NB4 (cell line): ENCODE data around the gene LGALS3BP.
"Not testable (repeated sequence)": the region's sequence is repeated elsewhere in the genome, so short reads cannot be mapped to it uniquely, and the experiment has no call there.

Source experiments
- DNase-seq: peaks from one replicate; pipeline ENCODE4 v3.0.0; 2010; ENCODE audit warnings: low read depth
- H3K4me3 ChIP-seq: one replicate; pipeline ENCODE4 v1.5.1; 2011; ENCODE audit warnings: mild to moderate bottlenecking, low read depth, low read length, moderate library complexity
- MYC ChIP-seq: IDR thresholded peaks from 2 replicates; pipeline ENCODE4 v1.6.1; 2011; ENCODE audit warnings: low read depth, low read length
- POLR2A ChIP-seq: IDR thresholded peaks from 2 replicates; pipeline ENCODE4 v1.6.1; 2011; ENCODE audit warnings: mild to moderate bottlenecking; ENCODE audit not compliant: insufficient read length; ENCODE audit errors: extremely low read depth
- TF ChIP-seq, protein P1 (sequence below): IDR thresholded peaks from one replicate; pipeline ENCODE4 v1.5.1; 2012; ENCODE audit warnings: low read depth, low read length
- TF ChIP-seq, protein P2 (sequence below): IDR thresholded peaks from 2 replicates; pipeline ENCODE4 v1.6.1; 2011; ENCODE audit warnings: low read depth, low read length

The LGALS3BP gene

DNA sequence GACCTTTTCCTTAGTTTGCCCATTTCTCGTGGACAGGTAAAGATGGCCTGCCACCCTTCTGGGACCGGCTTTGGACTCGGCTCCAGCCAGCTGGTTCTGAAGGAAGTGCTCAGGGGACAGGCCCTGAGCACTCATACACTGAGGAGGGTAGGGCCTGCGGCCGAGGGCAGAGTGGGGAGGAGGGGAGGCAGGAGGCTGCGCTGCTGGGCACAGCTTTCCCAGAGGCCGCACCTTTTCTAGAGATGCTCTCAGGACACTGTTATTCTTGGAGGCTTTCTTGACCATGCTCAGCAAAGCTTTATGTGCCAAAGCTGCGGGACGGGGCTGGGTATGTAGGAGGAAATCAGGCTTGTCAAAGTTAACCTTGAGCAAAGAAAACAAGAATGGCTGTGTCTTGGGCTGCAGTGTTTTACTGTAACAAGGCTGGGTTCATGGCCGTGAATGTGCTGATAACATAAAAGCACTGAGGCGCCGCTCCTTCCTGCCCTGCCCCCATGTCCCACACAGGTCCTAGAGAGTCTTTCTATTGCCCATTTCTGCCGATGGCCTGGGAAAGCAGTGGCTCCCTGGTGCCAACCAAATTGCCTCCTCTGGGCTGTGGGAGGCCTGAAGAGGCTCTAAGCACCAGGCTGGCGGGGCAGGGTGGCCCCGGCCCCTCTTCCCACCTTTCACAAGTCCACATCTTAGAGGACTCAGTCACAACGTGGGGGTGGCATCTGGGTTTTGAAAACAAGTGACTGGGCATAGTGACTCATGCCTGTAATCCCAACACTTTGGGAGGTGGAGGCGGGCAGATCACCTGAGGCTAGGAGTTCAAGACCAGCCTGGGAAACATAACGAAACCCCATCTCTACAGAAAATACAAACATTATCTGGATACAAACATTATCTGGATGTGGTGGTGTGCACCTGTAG is 32.2 kb downstream of the LGALS3BP start:
- TF ChIP-seq, protein P1, sequence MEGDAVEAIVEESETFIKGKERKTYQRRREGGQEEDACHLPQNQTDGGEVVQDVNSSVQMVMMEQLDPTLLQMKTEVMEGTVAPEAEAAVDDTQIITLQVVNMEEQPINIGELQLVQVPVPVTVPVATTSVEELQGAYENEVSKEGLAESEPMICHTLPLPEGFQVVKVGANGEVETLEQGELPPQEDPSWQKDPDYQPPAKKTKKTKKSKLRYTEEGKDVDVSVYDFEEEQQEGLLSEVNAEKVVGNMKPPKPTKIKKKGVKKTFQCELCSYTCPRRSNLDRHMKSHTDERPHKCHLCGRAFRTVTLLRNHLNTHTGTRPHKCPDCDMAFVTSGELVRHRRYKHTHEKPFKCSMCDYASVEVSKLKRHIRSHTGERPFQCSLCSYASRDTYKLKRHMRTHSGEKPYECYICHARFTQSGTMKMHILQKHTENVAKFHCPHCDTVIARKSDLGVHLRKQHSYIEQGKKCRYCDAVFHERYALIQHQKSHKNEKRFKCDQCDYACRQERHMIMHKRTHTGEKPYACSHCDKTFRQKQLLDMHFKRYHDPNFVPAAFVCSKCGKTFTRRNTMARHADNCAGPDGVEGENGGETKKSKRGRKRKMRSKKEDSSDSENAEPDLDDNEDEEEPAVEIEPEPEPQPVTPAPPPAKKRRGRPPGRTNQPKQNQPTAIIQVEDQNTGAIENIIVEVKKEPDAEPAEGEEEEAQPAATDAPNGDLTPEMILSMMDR: no peak
- TF ChIP-seq POLR2A (no peak), MYC (no peak)
- TF ChIP-seq, protein P2, sequence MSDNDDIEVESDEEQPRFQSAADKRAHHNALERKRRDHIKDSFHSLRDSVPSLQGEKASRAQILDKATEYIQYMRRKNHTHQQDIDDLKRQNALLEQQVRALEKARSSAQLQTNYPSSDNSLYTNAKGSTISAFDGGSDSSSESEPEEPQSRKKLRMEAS: no peak
- no peak overlapping the region for H3K4me3 ChIP-seq
- no peak for DNase-seq

DNA sequence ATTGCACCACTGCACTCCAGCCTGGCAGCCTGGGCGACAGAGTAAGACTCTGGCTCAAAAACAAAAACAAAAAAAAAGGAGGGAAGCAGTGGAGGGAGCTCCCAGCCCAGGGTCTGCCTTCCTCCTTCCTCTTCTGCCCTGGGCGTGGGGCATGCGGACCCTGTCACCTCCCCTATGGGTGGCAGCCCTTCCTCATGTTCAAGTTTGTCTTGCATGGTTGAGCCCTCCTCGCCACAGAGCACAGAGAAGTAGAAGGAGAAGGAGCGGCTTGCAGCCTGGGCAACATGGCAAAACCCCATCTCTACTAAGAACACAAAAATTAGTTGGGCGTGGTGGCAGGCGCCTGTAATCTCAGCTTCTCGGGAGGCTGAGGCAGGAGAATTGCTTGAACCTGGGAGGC is 33.1 kb downstream of the LGALS3BP start:
- DNase-seq: no peak
- H3K4me3 ChIP-seq: no peak overlapping the region
- TF ChIP-seq MYC (no peak), POLR2A (no peak)
- TF ChIP-seq, protein P2: no peak
- TF ChIP-seq, protein P1: no peak

GRCh38 chr17:78946131-78946530 is 33.6 kb downstream of the LGALS3BP start:
- TF ChIP-seq POLR2A: no peak
- TF ChIP-seq, protein P2: no peak
- TF ChIP-seq, protein P1: no peak
- no peak for TF ChIP-seq MYC
- DNase-seq: no peak
- H3K4me3 ChIP-seq: no peak overlapping the region

DNA sequence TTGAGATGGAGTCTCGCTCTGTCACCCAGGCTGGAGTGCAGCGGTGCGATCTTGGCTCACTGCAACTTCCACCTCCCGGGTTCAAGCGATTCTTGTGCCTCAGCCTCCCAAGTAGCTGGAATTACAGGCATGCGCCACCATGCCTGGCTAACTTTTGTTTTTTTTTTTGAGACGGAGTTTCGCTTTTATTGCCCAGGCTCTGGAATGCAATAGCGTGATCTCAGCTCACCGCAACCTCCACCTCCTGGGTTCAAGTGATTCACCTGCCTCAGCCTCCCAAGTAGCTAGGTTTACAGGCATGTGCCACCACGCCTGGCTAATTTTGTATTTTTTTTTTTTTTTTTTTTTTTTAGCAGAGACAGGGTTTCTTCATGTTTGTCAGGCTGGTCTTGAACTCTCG is 34.3 kb downstream of the LGALS3BP start:
- H3K4me3 ChIP-seq, DNase-seq: not testable (repeated sequence)

DNA sequence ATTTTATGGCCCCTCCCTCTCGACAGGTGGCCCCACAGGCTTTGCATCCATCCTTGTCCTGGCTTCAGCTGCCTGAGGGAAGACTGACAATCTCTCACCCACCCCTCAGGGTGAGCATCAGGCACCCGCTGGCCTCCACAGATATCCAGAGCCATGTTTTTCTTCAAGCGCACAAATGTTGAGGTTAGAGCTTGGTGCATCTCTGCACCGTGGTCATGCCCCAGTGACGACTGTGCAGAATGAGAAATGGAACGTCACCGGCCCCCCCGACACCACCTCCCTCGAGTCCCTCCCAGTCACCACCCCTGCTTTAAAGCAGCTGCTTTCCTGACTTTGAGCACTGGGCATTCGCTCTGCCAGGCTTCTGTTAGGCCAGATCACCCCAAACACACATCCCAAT is 34.8 kb downstream of the LGALS3BP start:
- H3K4me3 ChIP-seq: no peak overlapping the region
- no peak for TF ChIP-seq POLR2A
- no peak for TF ChIP-seq MYC
- TF ChIP-seq, protein P2: no peak
- TF ChIP-seq, protein P1: no peak
- no peak for DNase-seq

- TF ChIP-seq, protein P2: no peak
- TF ChIP-seq, protein P1: no peak
- TF ChIP-seq POLR2A: no peak
- TF ChIP-seq MYC: no peak
- no peak overlapping the region for H3K4me3 ChIP-seq
- no peak for DNase-seq
These were observed 35.7 kb downstream of the LGALS3BP start for GRCh38 chr17:78944026-78944425.
